Endothelial cell of umbilical vein (primary cell): ENCODE measurements around the gene TRAF1. TPM values are rescaled to one million over a fixed set of nuclear protein-coding genes. Genes with fewer than 3 reads are reported as not detected.

Experiments used
- BruUV-seq: library from RNA; stranded (reverse); fragments of 400-500 nt; replicated peaks from 2 replicates; lab custom pipeline; 2021; lab: Mats Ljungman, UMichigan
- CTCF ChIA-PET: fragments of 300-600, 350-600 bp; sonication (Branson Sonifier 250); formaldehyde crosslinking; loops from one replicate; lab custom pipeline; 2021; ENCODE audit warnings: antibody characterized with exemption, inconsistent platforms; lab: Charles Lee
- POLR2A ChIA-PET: fragments of 300-600, 350-600 bp; sonication (Branson Sonifier 250); formaldehyde crosslinking; loops from one replicate; lab custom pipeline; 2021; ENCODE audit warnings: antibody characterized with exemption, inconsistent platforms; lab: Charles Lee
- DNase-seq: peaks from one replicate; pipeline ENCODE4 v3.0.0-alpha.2; 2011; ENCODE audit warnings: low read depth, low spot score
- FAIRE-seq: peaks from 2 replicates; lab custom pipeline; 2011; peaks lifted over from hg19 to GRCh38; lab: Jason Lieb, UNC
- H2AFZ ChIP-seq: 2 replicates; pipeline ENCODE4 v1.6.0; 2012; ENCODE audit warnings: low read depth, low read length, control low read depth, inconsistent platforms
- H3K27ac ChIP-seq: 2 replicates; pipeline ENCODE4 v1.5.1; 2011; ENCODE audit warnings: low read depth, mild to moderate bottlenecking, control low read depth, low read length, moderate library complexity; ENCODE audit not compliant: insufficient read depth
- H3K27me3 ChIP-seq, 2 experiments: 2 replicates each; pipeline versions ENCODE4 v1.6.0 to v1.6.1; 2011; ENCODE audit warnings: low read length in 2 of 2, mixed read lengths in 1 of 2; ENCODE audit not compliant: control insufficient read depth in 2 of 2, insufficient read depth in 2 of 2
- H3K36me3 ChIP-seq, 2 experiments: 2 replicates in 1 of 2; 3 replicates in 1 of 2; pipeline ENCODE4 v1.5.1; 2011; ENCODE audit warnings: low read length in 2 of 2, mild to moderate bottlenecking in 1 of 2, moderate library complexity in 1 of 2; ENCODE audit not compliant: control insufficient read depth in 2 of 2, insufficient read depth in 2 of 2; ENCODE audit errors: extremely low read depth in 1 of 2
- H3K4me1 ChIP-seq: 3 replicates; pipeline ENCODE4 v1.5.1; 2011; ENCODE audit warnings: mild to moderate bottlenecking, low read length; ENCODE audit not compliant: control insufficient read depth, insufficient read depth; ENCODE audit errors: extremely low read depth
- H3K4me2 ChIP-seq: 2 replicates; pipeline ENCODE4 v1.6.1; 2011; ENCODE audit warnings: low read length, control low read depth, mixed read lengths; ENCODE audit not compliant: insufficient read depth
- H3K4me3 ChIP-seq, 3 experiments: fragments of 200-600 bp in 1 of 3; sonication (generic), shearing (Covaris generic) in 1 of 3; replicated peaks in 1 of 3; 2 replicates each; pipeline ENCODE4 v1.5.1; 2011 to 2016; ENCODE audit warnings: control low read depth in 3 of 3, low read length in 3 of 3, mild to moderate bottlenecking in 2 of 3, inconsistent platforms in 1 of 3, low read depth in 1 of 3, moderate library complexity in 1 of 3; ENCODE audit not compliant: insufficient read depth in 1 of 3
- H3K79me2 ChIP-seq: 2 replicates; pipeline ENCODE4 v1.6.0; 2012; ENCODE audit warnings: low read length, inconsistent platforms; ENCODE audit not compliant: control insufficient read depth, insufficient read depth
- H3K9ac ChIP-seq: replicated peaks from 2 replicates; pipeline ENCODE3; 2011; ENCODE audit warnings: low read length, control low read depth; ENCODE audit not compliant: insufficient read depth; ENCODE audit errors: extremely low read depth
- H3K9me1 ChIP-seq: replicated peaks from 3 replicates; pipeline ENCODE4 v1.6.0; 2011; ENCODE audit warnings: mild to moderate bottlenecking, low read length; ENCODE audit not compliant: control insufficient read depth, insufficient read depth; ENCODE audit errors: extremely low read depth
- H3K9me3 ChIP-seq: replicated peaks from 2 replicates; pipeline ENCODE4 v1.5.1; 2012; ENCODE audit warnings: low read length, inconsistent platforms; ENCODE audit not compliant: control insufficient read depth, insufficient read depth
- H4K20me1 ChIP-seq: replicated peaks from 2 replicates; pipeline ENCODE3; 2011; ENCODE audit warnings: mild to moderate bottlenecking, low read length; ENCODE audit not compliant: control insufficient read depth, insufficient read depth; ENCODE audit errors: extremely low read depth
- CTCF ChIP-seq, 2 donors: IDR thresholded peaks; 1 replicate in 1 of 2; 2 replicates in 1 of 2; pipeline ENCODE4 v1.5.1; 2011; ENCODE audit warnings: low read length in 2 of 2, mild to moderate bottlenecking in 2 of 2, moderate library complexity in 2 of 2, control low read depth in 1 of 2, inconsistent platforms in 1 of 2, low read depth in 1 of 2; ENCODE audit not compliant: insufficient read depth in 1 of 2; ENCODE audit errors: extremely low read depth in 1 of 2
- FOS ChIP-seq: IDR thresholded peaks from 2 replicates; pipeline ENCODE4 v1.6.1; 2011; ENCODE audit warnings: mild to moderate bottlenecking, low read length, moderate library complexity, borderline replicate concordance; ENCODE audit not compliant: insufficient read depth
- GATA2 ChIP-seq: IDR thresholded peaks from 2 replicates; pipeline ENCODE4 v1.7.0; 2011; ENCODE audit warnings: low read depth, mild to moderate bottlenecking, moderate library complexity, mixed read lengths, low read length; ENCODE audit not compliant: insufficient read length, insufficient read depth
- JUN ChIP-seq: IDR thresholded peaks from 2 replicates; pipeline ENCODE4 v1.6.1; 2011; ENCODE audit warnings: borderline replicate concordance, low read depth; ENCODE audit not compliant: insufficient read length, insufficient read depth
- MYC ChIP-seq: IDR thresholded peaks from one replicate; pipeline ENCODE4 v1.6.1; 2011; ENCODE audit warnings: mild to moderate bottlenecking, low read depth, low read length
- POLR2A ChIP-seq: IDR thresholded peaks from 2 replicates; pipeline ENCODE4 v1.6.1; 2012; ENCODE audit warnings: low read depth, mild to moderate bottlenecking, control low read depth, low read length
- POLR2AphosphoS5 ChIP-seq: IDR thresholded peaks from 2 replicates; pipeline ENCODE4 v1.6.1; 2012; ENCODE audit warnings: low read depth, mild to moderate bottlenecking, control low read depth, low read length, moderate library complexity; ENCODE audit not compliant: insufficient read depth
- dilution Hi-C: fragments of 300-500 bp; cut with MboI; formaldehyde crosslinking; loops from one replicate; pipeline ENCODE4 v1.15.0; 2019; ENCODE audit warnings: low sequenced_read_pairs; ENCODE audit not compliant: extremely low pct_ligation_motif_present
- intact Hi-C: fragments of 100-400 bp; cut with micrococcal nuclease; formaldehyde crosslinking; loops from one replicate; pipeline ENCODE4 v1.10.0; 2022
- polyA plus RNA-seq, 4 experiments: library from polyadenylated mRNA; depleted of rRNA in 3 of 4; stranded (reverse) in 3 of 4; unstranded in 1 of 4; fragments of >200 nt; gene quantifications; 2 replicates each; pipeline versions ENCODE4 v1.2.1 to v1.2.3, GENCODE V29; 2011 to 2012; ENCODE audit warnings: missing spikeins in 1 of 4
- total RNA-seq: library from RNA; stranded (reverse); gene quantifications from 2 replicates; pipeline ENCODE4 v1.2.3, GENCODE V29; 2021

TRAF1 gene
- total and polyA plus RNA-seq, 2 donors (not counting 3 experiments of a cell fraction or from before 2014, with no cell fraction given): 2.0 to 2.6 TPM

GRCh38 chr9:120950421-120951388 lies 24.1 kb upstream of the TRAF1 start:
- H3K79me2 ChIP-seq: no peaks in the 10 kb centered on the region
- dilution Hi-C loops (no loop called here), intact Hi-C loops (no loop called here)
- peak overlapping the region; percentile 53 for H2AFZ ChIP-seq
- no TSS peak for BruUV-seq
- DNase-seq: peak; percentile 89
- ChIA-PET POLR2A (no interaction called here), CTCF (interaction anchor here (0.7 to 2.7 kb wide), 5 partner anchors 14 to 121 kb away, joined by 3 to 8 read pairs (median 3); no protein-coding TSS in a partner anchor)
- no peaks in the 10 kb centered on the region for H3K9me3 ChIP-seq
- H3K27me3 ChIP-seq: no peaks in the 10 kb centered on the region
- no peak overlapping the region for H3K4me3 ChIP-seq
- peak overlapping the region; percentile 45 for H3K4me2 ChIP-seq
- H3K9me1 ChIP-seq: no peaks in the 10 kb centered on the region
- TF ChIP-seq MYC: no peak
- TF ChIP-seq JUN: peak; percentile 9
- TF ChIP-seq FOS: no peak
- TF ChIP-seq CTCF (IDR thresholded peaks at IDR 0.05; ENCODE audit: extremely low read depth in 1 of 2, insufficient read depth in 1 of 2, low read depth in 1 of 2, low read length in 2 of 2): no peak
- TF ChIP-seq GATA2: no peak
- TF ChIP-seq POLR2A: peak; percentile 50
- TF ChIP-seq POLR2AphosphoS5: no peak
- no peaks in the 10 kb centered on the region for H3K36me3 ChIP-seq
- FAIRE-seq: peak; percentile 79
- peak overlapping the region; percentile 56 for H3K27ac ChIP-seq
- H4K20me1 ChIP-seq: no peaks in the 10 kb centered on the region
- H3K9ac ChIP-seq: peak overlapping the region; percentile 21
- H3K4me1 ChIP-seq: peaks cover 41% of the 10 kb centered on the region
